ENCODE results near the gene GUCD1.

GUCD1 gene

DNA sequence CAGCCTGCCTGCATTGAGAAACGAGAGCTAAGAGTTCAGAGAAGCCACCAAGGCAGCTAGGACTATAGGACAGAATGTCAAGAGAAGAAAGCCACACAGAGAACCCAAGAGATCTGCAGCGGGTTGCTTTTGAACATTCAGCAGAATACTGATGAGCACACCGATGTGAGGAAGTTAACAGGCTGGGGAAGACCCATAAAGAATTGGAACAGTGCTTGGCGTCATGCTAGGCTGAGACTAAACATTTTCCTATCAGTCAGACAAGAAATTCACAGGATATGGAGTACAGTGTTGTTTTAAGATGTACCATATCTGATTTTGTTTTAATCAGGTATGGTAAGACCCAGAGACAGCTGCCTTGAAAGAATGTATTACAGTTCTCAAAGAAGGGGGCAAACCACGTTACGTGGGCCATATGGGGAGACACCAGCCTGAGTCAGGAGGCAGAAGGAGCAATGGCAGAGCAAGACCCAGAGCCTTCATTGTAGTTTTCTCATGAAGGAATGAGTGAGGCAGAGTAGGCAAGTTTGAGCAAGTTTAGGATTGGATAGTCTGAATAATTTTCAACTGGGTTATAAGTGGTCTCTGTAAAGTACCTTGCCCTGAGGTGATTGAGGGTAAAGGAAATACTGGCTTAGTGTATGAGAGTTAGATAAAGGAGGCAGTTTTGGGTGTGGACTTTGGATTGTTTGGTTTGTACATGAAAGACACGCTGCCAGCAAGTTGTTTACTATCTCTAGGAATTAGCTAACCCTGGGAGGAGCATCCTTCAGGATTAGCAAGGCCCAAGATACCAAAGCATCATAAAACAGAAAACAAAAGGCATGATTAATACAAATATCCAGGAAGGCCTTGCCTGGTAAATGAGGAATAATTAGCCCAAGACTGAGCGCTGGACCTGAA is 23.7 kb upstream of the GUCD1 start (continued):
- TF ChIP-seq ZNF23 (tag by site-specific recombination; IDR thresholded peaks at IDR 0.05; ENCODE audit: borderline replicate concordance) (no peak), ZNF610 (tag by site-specific recombination; IDR thresholded peaks at IDR 0.05; ENCODE audit: borderline replicate concordance) (no peak), ZXDB (tag by site-specific recombination; IDR thresholded peaks at IDR 0.05) (peak; percentile 68), ZNF433 (tag by site-specific recombination; IDR thresholded peaks at IDR 0.05; ENCODE audit: low read depth) (no peak), ZNF202 (tag by site-specific recombination; IDR thresholded peaks at IDR 0.05; ENCODE audit: borderline replicate concordance) (no peak), ZBTB17 (tag by site-specific recombination; IDR thresholded peaks at IDR 0.05) (peak; percentile 78), ZFP69B (tag by site-specific recombination; IDR thresholded peaks at IDR 0.05) (no peak), ZFP3 (tag by site-specific recombination; IDR thresholded peaks at IDR 0.05; ENCODE audit: low read depth) (no peak), ZNF223 (tag by site-specific recombination; IDR thresholded peaks at IDR 0.05) (no peak), ZNF837 (tag by site-specific recombination; IDR thresholded peaks at IDR 0.05) (no peak), ZBTB20 (tag by site-specific recombination; IDR thresholded peaks at IDR 0.05) (peak; percentile 45; the same call in 1 of the 2 replicates), WT1 (tag by site-specific recombination; IDR thresholded peaks at IDR 0.05) (peak; percentile 89), ZNF138 (tag by site-specific recombination; IDR thresholded peaks at IDR 0.05; ENCODE audit: borderline replicate concordance) (no peak), KLF8 (tag by site-specific recombination; IDR thresholded peaks at IDR 0.05) (0 out of 2 replicates have a peak, but pooled peaks have one; percentile 20), TRIM28 (IDR thresholded peaks at IDR 0.05; ENCODE audit: borderline replicate concordance, low read length) (peak; percentile 87), ZNF548 (tag by site-specific recombination; IDR thresholded peaks at IDR 0.05) (no peak), ZNF560 (tag by site-specific recombination; IDR thresholded peaks at IDR 0.05; ENCODE audit: borderline replicate concordance) (no peak), ZNF354C (tag by site-specific recombination; IDR thresholded peaks at IDR 0.05; ENCODE audit: borderline replicate concordance, low read depth) (no peak), FEZF1 (tag by site-specific recombination; IDR thresholded peaks at IDR 0.05) (peak; percentile 86), ZNF768 (tag by site-specific recombination; IDR thresholded peaks at IDR 0.05) (no peak)
- TF ChIP-seq, protein P1, sequence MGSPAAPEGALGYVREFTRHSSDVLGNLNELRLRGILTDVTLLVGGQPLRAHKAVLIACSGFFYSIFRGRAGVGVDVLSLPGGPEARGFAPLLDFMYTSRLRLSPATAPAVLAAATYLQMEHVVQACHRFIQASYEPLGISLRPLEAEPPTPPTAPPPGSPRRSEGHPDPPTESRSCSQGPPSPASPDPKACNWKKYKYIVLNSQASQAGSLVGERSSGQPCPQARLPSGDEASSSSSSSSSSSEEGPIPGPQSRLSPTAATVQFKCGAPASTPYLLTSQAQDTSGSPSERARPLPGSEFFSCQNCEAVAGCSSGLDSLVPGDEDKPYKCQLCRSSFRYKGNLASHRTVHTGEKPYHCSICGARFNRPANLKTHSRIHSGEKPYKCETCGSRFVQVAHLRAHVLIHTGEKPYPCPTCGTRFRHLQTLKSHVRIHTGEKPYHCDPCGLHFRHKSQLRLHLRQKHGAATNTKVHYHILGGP (tag by site-specific recombination; IDR thresholded peaks at IDR 0.05): peak; percentile 93
- TF ChIP-seq, protein P2, sequence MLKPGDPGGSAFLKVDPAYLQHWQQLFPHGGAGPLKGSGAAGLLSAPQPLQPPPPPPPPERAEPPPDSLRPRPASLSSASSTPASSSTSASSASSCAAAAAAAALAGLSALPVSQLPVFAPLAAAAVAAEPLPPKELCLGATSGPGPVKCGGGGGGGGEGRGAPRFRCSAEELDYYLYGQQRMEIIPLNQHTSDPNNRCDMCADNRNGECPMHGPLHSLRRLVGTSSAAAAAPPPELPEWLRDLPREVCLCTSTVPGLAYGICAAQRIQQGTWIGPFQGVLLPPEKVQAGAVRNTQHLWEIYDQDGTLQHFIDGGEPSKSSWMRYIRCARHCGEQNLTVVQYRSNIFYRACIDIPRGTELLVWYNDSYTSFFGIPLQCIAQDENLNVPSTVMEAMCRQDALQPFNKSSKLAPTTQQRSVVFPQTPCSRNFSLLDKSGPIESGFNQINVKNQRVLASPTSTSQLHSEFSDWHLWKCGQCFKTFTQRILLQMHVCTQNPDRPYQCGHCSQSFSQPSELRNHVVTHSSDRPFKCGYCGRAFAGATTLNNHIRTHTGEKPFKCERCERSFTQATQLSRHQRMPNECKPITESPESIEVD (tag by site-specific recombination; IDR thresholded peaks at IDR 0.05): peak; percentile 96; the same call in 1 of the 2 replicates
- TF ChIP-seq, protein P3, sequence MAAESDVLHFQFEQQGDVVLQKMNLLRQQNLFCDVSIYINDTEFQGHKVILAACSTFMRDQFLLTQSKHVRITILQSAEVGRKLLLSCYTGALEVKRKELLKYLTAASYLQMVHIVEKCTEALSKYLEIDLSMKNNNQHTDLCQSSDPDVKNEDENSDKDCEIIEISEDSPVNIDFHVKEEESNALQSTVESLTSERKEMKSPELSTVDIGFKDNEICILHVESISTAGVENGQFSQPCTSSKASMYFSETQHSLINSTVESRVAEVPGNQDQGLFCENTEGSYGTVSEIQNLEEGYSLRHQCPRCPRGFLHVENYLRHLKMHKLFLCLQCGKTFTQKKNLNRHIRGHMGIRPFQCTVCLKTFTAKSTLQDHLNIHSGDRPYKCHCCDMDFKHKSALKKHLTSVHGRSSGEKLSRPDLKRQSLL (tag by site-specific recombination; IDR thresholded peaks at IDR 0.05): no peak; the same call in 1 of the 2 replicates
- TF ChIP-seq, protein P4, sequence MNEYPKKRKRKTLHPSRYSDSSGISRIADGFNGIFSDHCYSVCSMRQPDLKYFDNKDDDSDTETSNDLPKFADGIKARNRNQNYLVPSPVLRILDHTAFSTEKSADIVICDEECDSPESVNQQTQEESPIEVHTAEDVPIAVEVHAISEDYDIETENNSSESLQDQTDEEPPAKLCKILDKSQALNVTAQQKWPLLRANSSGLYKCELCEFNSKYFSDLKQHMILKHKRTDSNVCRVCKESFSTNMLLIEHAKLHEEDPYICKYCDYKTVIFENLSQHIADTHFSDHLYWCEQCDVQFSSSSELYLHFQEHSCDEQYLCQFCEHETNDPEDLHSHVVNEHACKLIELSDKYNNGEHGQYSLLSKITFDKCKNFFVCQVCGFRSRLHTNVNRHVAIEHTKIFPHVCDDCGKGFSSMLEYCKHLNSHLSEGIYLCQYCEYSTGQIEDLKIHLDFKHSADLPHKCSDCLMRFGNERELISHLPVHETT (tag by site-specific recombination; IDR thresholded peaks at IDR 0.05): peak; percentile 72; the same call in 1 of the 2 replicates
- TF ChIP-seq, protein P5, sequence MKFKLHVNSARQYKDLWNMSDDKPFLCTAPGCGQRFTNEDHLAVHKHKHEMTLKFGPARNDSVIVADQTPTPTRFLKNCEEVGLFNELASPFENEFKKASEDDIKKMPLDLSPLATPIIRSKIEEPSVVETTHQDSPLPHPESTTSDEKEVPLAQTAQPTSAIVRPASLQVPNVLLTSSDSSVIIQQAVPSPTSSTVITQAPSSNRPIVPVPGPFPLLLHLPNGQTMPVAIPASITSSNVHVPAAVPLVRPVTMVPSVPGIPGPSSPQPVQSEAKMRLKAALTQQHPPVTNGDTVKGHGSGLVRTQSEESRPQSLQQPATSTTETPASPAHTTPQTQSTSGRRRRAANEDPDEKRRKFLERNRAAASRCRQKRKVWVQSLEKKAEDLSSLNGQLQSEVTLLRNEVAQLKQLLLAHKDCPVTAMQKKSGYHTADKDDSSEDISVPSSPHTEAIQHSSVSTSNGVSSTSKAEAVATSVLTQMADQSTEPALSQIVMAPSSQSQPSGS (tag by site-specific recombination; IDR thresholded peaks at IDR 0.05; ENCODE audit: low read depth): no peak
- TF ChIP-seq, protein P6, sequence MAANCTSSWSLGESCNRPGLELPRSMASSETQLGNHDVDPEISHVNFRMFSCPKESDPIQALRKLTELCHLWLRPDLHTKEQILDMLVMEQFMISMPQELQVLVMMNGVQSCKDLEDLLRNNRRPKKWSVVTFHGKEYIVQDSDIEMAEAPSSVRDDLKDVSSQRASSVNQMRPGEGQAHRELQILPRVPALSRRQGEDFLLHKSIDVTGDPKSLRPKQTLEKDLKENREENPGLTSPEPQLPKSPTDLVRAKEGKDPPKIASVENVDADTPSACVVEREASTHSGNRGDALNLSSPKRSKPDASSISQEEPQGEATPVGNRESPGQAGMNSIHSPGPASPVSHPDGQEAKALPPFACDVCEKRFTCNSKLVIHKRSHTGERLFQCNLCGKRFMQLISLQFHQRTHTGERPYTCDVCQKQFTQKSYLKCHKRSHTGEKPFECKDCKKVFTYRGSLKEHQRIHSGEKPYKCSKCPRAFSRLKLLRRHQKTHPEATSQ (tag by site-specific recombination; IDR thresholded peaks at IDR 0.05): no peak
- TF ChIP-seq, protein P7, sequence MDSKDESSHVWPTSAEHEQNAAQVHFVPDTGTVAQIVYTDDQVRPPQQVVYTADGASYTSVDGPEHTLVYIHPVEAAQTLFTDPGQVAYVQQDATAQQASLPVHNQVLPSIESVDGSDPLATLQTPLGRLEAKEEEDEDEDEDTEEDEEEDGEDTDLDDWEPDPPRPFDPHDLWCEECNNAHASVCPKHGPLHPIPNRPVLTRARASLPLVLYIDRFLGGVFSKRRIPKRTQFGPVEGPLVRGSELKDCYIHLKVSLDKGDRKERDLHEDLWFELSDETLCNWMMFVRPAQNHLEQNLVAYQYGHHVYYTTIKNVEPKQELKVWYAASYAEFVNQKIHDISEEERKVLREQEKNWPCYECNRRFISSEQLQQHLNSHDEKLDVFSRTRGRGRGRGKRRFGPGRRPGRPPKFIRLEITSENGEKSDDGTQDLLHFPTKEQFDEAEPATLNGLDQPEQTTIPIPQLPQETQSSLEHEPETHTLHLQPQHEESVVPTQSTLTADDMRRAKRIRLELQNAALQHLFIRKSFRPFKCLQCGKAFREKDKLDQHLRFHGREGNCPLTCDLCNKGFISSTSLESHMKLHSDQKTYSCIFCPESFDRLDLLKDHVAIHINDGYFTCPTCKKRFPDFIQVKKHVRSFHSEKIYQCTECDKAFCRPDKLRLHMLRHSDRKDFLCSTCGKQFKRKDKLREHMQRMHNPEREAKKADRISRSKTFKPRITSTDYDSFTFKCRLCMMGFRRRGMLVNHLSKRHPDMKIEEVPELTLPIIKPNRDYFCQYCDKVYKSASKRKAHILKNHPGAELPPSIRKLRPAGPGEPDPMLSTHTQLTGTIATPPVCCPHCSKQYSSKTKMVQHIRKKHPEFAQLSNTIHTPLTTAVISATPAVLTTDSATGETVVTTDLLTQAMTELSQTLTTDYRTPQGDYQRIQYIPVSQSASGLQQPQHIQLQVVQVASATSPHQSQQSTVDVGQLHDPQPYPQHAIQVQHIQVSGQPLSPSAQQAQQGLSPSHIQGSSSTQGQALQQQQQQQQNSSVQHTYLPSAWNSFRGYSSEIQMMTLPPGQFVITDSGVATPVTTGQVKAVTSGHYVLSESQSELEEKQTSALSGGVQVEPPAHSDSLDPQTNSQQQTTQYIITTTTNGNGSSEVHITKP (tag by site-specific recombination; IDR thresholded peaks at IDR 0.05): peak; percentile 81
